H9 (cell line): ENCODE measurements around the gene CENPP. TPM values are rescaled to one million over a fixed set of nuclear protein-coding genes. Genes with fewer than 3 reads are reported as not detected.

Experiments
- DNase-seq: peaks from one replicate; pipeline ENCODE4 v3.0.0-alpha.2; 2017
- H2AFZ ChIP-seq: one replicate; pipeline ENCODE4 v1.6.1; 2013; ENCODE audit warnings: mild to moderate bottlenecking, low read length, control low read depth, moderate library complexity
- H2AK5ac ChIP-seq: 2 replicates; pipeline ENCODE4 v1.6.1; 2013; ENCODE audit warnings: low read length, control low read depth, mixed read lengths; ENCODE audit not compliant: insufficient read length
- H2BK120ac ChIP-seq: one replicate; pipeline ENCODE4 v1.6.1; 2013; ENCODE audit warnings: low read depth, mild to moderate bottlenecking, low read length, control low read depth, inconsistent platforms; ENCODE audit not compliant: poor library complexity, severe bottlenecking
- H2BK12ac ChIP-seq: 2 replicates; pipeline ENCODE4 v1.6.1; 2013; ENCODE audit warnings: low read length, control low read depth, mixed read lengths, low read depth; ENCODE audit not compliant: insufficient read length
- H2BK15ac ChIP-seq: 2 replicates; pipeline ENCODE4 v1.6.1; 2013; ENCODE audit warnings: low read depth, low read length, control low read depth
- H2BK20ac ChIP-seq: one replicate; pipeline ENCODE4 v1.6.1; 2013; ENCODE audit warnings: low read depth, mild to moderate bottlenecking, low read length, control low read depth, inconsistent platforms; ENCODE audit not compliant: poor library complexity, severe bottlenecking
- H2BK5ac ChIP-seq: 2 replicates; pipeline ENCODE4 v1.6.1; 2013; ENCODE audit warnings: low read length, control low read depth, mixed read lengths; ENCODE audit not compliant: insufficient read length
- H3K14ac ChIP-seq: 2 replicates; pipeline ENCODE4 v1.6.1; 2013; ENCODE audit warnings: low read length, control low read depth; ENCODE audit not compliant: insufficient read depth
- H3K18ac ChIP-seq: 2 replicates; pipeline ENCODE4 v1.6.1; 2013; ENCODE audit warnings: low read depth, mild to moderate bottlenecking, mixed read lengths, low read length, control low read depth; ENCODE audit not compliant: insufficient read length
- H3K23ac ChIP-seq: 2 replicates; pipeline ENCODE4 v1.6.1; 2013; ENCODE audit warnings: low read length, control low read depth, mixed read lengths, low read depth; ENCODE audit not compliant: insufficient read length
- H3K23me2 ChIP-seq: 2 replicates; pipeline ENCODE4 v1.6.1; 2013; ENCODE audit warnings: low read depth, mild to moderate bottlenecking, mixed read lengths, low read length, control low read depth; ENCODE audit not compliant: insufficient read length, poor library complexity, severe bottlenecking
- H3K27ac ChIP-seq: 2 replicates; pipeline ENCODE4 v1.5.1; 2013; ENCODE audit warnings: low read length, control low read depth, mixed read lengths, low read depth; ENCODE audit not compliant: insufficient read length
- H3K27me3 ChIP-seq: 2 replicates; pipeline ENCODE4 v1.6.1; 2013; ENCODE audit warnings: low read length, control low read depth, inconsistent platforms; ENCODE audit not compliant: insufficient read depth
- H3K4ac ChIP-seq: 2 replicates; pipeline ENCODE4 v1.6.1; 2013; ENCODE audit warnings: low read depth, mild to moderate bottlenecking, control low read depth, inconsistent platforms, low read length, moderate library complexity
- H3K4me1 ChIP-seq: 2 replicates; pipeline ENCODE4 v1.6.1; 2013; ENCODE audit warnings: low read length, control low read depth, inconsistent platforms; ENCODE audit not compliant: insufficient read depth
- H3K4me2 ChIP-seq: 2 replicates; pipeline ENCODE4 v1.6.1; 2013; ENCODE audit warnings: low read length, control low read depth, mixed read lengths; ENCODE audit not compliant: insufficient read length, insufficient read depth
- H3K56ac ChIP-seq: 2 replicates; pipeline ENCODE4 v1.6.1; 2013; ENCODE audit warnings: low read depth, mild to moderate bottlenecking, mixed read lengths, low read length, control low read depth; ENCODE audit not compliant: insufficient read length
- H3K79me1 ChIP-seq: 2 replicates; pipeline ENCODE4 v1.6.1; 2013; ENCODE audit warnings: low read depth, mild to moderate bottlenecking, moderate library complexity, low read length, control low read depth, inconsistent platforms; ENCODE audit not compliant: insufficient read depth, poor library complexity, severe bottlenecking
- H3K79me2 ChIP-seq: 2 replicates; pipeline ENCODE4 v1.6.1; 2013; ENCODE audit warnings: low read length, control low read depth, inconsistent platforms; ENCODE audit not compliant: insufficient read depth
- H3K9ac ChIP-seq: 2 replicates; pipeline ENCODE4 v1.6.1; 2013; ENCODE audit warnings: low read length, control low read depth, mixed read lengths; ENCODE audit not compliant: insufficient read length; ENCODE audit errors: extremely low read depth
- H3K9me3 ChIP-seq: one replicate; pipeline ENCODE4 v1.6.1; 2013; ENCODE audit warnings: low read depth, low read length, inconsistent platforms; ENCODE audit not compliant: control insufficient read depth
- H3T11ph ChIP-seq: one replicate; pipeline ENCODE4 v1.6.1; 2013; ENCODE audit warnings: mild to moderate bottlenecking, low read length, control low read depth, inconsistent platforms
- H4K20me1 ChIP-seq: one replicate; pipeline ENCODE4 v1.6.1; 2013; ENCODE audit not compliant: control insufficient read depth, insufficient read length, insufficient read depth
- H4K5ac ChIP-seq: 2 replicates; pipeline ENCODE4 v1.6.1; 2013; ENCODE audit warnings: low read depth, mild to moderate bottlenecking, mixed read lengths, low read length, control low read depth; ENCODE audit not compliant: insufficient read length
- H4K8ac ChIP-seq: replicated peaks from 2 replicates; pipeline ENCODE4 v1.6.1; 2013; ENCODE audit warnings: low read length, control low read depth, mixed read lengths, low read depth; ENCODE audit not compliant: insufficient read length
- H4K91ac ChIP-seq: 2 replicates; pipeline ENCODE4 v1.6.1; 2013; ENCODE audit warnings: low read depth, mild to moderate bottlenecking, moderate library complexity, mixed read lengths, low read length, control low read depth; ENCODE audit not compliant: insufficient read length
- H3K27ac Mint-ChIP-seq, 3 experiments: 2 replicates in 2 of 3; 3 replicates in 1 of 3; pipeline ENCODE4 v1.8.0; 2020 to 2021; ENCODE audit warnings: mixed read lengths in 3 of 3, mild to moderate bottlenecking in 1 of 3, moderate library complexity in 1 of 3
- H3K27me3 Mint-ChIP-seq: 2 replicates; pipeline ENCODE4 v1.8.0; 2021; ENCODE audit warnings: low read depth, mild to moderate bottlenecking, moderate library complexity, mixed read lengths
- H3K36me3 Mint-ChIP-seq, 3 experiments: 2 replicates in 2 of 3; 3 replicates in 1 of 3; pipeline ENCODE4 v1.8.0; 2020 to 2021; ENCODE audit warnings: low read depth in 3 of 3, mixed read lengths in 3 of 3; ENCODE audit not compliant: insufficient read depth in 1 of 3
- H3K4me1 Mint-ChIP-seq, 2 experiments: 2 replicates each; pipeline ENCODE4 v1.8.0; 2020; ENCODE audit warnings: mixed read lengths in 2 of 2
- H3K4me3 Mint-ChIP-seq, 2 experiments: 2 replicates in 1 of 2; 3 replicates in 1 of 2; pipeline ENCODE4 v1.8.0; 2020 to 2021; ENCODE audit warnings: mild to moderate bottlenecking in 2 of 2, mixed read lengths in 2 of 2, moderate library complexity in 1 of 2
- H3K9me3 Mint-ChIP-seq, 2 experiments: 2 replicates in 1 of 2; 3 replicates in 1 of 2; pipeline ENCODE4 v1.8.0; 2020; ENCODE audit warnings: mild to moderate bottlenecking in 2 of 2, mixed read lengths in 2 of 2, moderate library complexity in 1 of 2
- WGBS: extraction: QIAGEN DNeasy Blood & Tissue Kit; methylation state at CpG from one replicate; pipeline ENCODE4 v1.1.7; 2013; ENCODE audit warnings: missing lambda C conversion rate, low lambda C conversion rate, mixed read lengths; ENCODE audit not compliant: insufficient read length; ENCODE audit errors: extremely low coverage; 5-methylcytosine and 5-hydroxymethylcytosine counted together
- total RNA-seq: library from RNA; stranded (reverse); gene quantifications from 2 replicates; pipeline ENCODE4 v1.2.1, GENCODE V29; 2021
- TF ChIP-seq, protein P1 (sequence below): fragments of 200-600 bp; sonication (generic); conservative IDR thresholded peaks from 3 replicates; pipeline ENCODE4 v1.8.0; 2021; ENCODE audit warnings: antibody characterized with exemption, mild to moderate bottlenecking

The CENPP gene
- total RNA-seq, 1 experiment from 2014 or later: 9.1 TPM

DNA sequence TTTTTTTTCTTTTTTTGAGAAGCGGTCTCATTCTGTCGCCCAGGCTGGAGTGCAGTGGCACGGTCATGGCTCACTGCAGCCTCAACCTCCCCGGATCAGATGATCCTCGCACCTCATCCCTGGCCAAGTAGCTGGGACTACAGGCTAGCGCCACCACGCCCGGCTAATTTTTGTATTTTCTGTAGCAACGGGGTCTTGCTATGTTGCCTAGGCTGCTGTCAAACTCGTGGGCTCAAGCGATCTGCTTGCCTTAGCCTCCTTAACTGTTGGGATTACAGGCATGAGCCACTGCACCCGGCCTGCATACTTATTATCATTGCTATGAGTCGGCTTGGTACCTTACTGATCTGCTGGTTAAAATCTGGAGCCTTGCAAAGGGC, 31.5 kb upstream of the CENPP start:
- Histone ChIP-seq H4K8ac (no peak overlapping the region), H3K4me1 (no peaks in the 10 kb centered on the region), H3K4me2 (peak overlapping the region; percentile 89), H3K79me1 (no peaks in the 10 kb centered on the region), H2BK5ac (no peak overlapping the region), H3K4ac (no peak overlapping the region), H2BK120ac (no peak overlapping the region), H2BK15ac (no peak overlapping the region), H3T11ph (no peak overlapping the region), H2BK12ac (no peak overlapping the region), H3K18ac (no peak overlapping the region), H3K27me3 (no peaks in the 10 kb centered on the region), H3K23ac (no peak overlapping the region), H2AK5ac (no peak overlapping the region), H3K79me2 (peaks cover 18% of the 10 kb centered on the region; the same call in 1 of the 2 replicates), H4K5ac (no peak overlapping the region), H3K14ac (no peak overlapping the region), H2AFZ (no peak overlapping the region), H2BK20ac (no peak overlapping the region), H3K9ac (no peak overlapping the region), H4K91ac (no peak overlapping the region), H3K56ac (no peak overlapping the region), H4K20me1 (no peaks in the 10 kb centered on the region), H3K27ac (no peak overlapping the region), H3K23me2 (no peaks in the 10 kb centered on the region), H3K9me3 (no peaks in the 10 kb centered on the region)
- TF ChIP-seq, protein P1, sequence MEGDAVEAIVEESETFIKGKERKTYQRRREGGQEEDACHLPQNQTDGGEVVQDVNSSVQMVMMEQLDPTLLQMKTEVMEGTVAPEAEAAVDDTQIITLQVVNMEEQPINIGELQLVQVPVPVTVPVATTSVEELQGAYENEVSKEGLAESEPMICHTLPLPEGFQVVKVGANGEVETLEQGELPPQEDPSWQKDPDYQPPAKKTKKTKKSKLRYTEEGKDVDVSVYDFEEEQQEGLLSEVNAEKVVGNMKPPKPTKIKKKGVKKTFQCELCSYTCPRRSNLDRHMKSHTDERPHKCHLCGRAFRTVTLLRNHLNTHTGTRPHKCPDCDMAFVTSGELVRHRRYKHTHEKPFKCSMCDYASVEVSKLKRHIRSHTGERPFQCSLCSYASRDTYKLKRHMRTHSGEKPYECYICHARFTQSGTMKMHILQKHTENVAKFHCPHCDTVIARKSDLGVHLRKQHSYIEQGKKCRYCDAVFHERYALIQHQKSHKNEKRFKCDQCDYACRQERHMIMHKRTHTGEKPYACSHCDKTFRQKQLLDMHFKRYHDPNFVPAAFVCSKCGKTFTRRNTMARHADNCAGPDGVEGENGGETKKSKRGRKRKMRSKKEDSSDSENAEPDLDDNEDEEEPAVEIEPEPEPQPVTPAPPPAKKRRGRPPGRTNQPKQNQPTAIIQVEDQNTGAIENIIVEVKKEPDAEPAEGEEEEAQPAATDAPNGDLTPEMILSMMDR: no peak
- peak; percentile 30 for DNase-seq
- peaks cover 28 to 62% (median 46%) of the 10 kb centered on the region in 3 experiments; a peak in 6 of 7 replicates for H3K36me3 Mint-ChIP-seq
- peak overlapping the region; percentile 95 to 98 for H3K4me3 Mint-ChIP-seq
- H3K9me3 Mint-ChIP-seq: no peaks in the 10 kb centered on the region
- H3K27ac Mint-ChIP-seq: peak overlapping the region; percentile 85 to 98 (median 97); a peak in 6 of 7 replicates
- H3K4me1 Mint-ChIP-seq: peaks cover 15 to 17% of the 10 kb centered on the region in 2 experiments
- whole genome bisulfite sequencing: no CpG with 5 or more reads among the region's 13 CpGs
- no peaks in the 10 kb centered on the region for H3K27me3 Mint-ChIP-seq
